ENCODE results near the gene EHMT1. TPM values are rescaled to one million over a fixed set of nuclear protein-coding genes. Genes with fewer than 3 reads are reported as not detected.
A peak's percentile ranks its signal among the peaks of the same experiment; 100 is the strongest.

EHMT1 gene
- total and polyA plus RNA-seq, 10 of the 15 experiments (the other 5 are each of a cell fraction or from before 2014, with no cell fraction given), result 2.9 to 100 (median 48.1) TPM

- Histone ChIP-seq H3K9me3 (replicated peaks; ENCODE audit: control insufficient read depth, insufficient read depth, low read length) (no peaks in the 10 kb centered on the region), H3K27me3 (replicated peaks in 1 of 2; ENCODE audit: control insufficient read depth in 2 of 2, insufficient read depth in 2 of 2, low read length in 1 of 2) (no peaks in the 10 kb centered on the region), H3K4me2 (ENCODE audit: control insufficient read depth, insufficient read depth) (no peak overlapping the region), H3K4me3 (no peak overlapping the region), H3K4me1 (ENCODE audit: control insufficient read depth, insufficient read depth, low read length) (peaks cover 11% of the 10 kb centered on the region), H3K27ac (ENCODE audit: control insufficient read depth, insufficient read depth) (peak overlapping the region; percentile 14), H3K79me2 (ENCODE audit: control insufficient read depth, insufficient read depth, low read length) (no peaks in the 10 kb centered on the region), H4K20me1 (ENCODE audit: control insufficient read depth, insufficient read depth) (no peaks in the 10 kb centered on the region; the same call in 1 of the 2 replicates), H3K9ac (ENCODE audit: control insufficient read depth, insufficient read depth, low read length) (no peak overlapping the region), H3K36me3 (ENCODE audit: control insufficient read depth in 2 of 2, insufficient read depth in 2 of 2, low read length in 1 of 2) (peaks cover 17 to 23% of the 10 kb centered on the region in 2 experiments; a peak in 3 of 4 replicates), H2AFZ (ENCODE audit: control insufficient read depth, low read depth, low read length) (no peak overlapping the region)
- no TSS peak for BruUV-seq (replicated peaks)
- DNase-seq (ENCODE audit: low read depth, low spot score), result peak; percentile 20
- peak; percentile 97 for ATAC-seq
- WGBS (ENCODE audit: insufficient coverage, insufficient replicate concordance, low lambda C conversion rate, missing lambda C conversion rate), result 49% methylated on average over 23 of the region's 23 CpGs
- SMC1A ChIA-PET (ENCODE audit: uncharacterized antibody, unreplicated experiment), result interaction anchor here (1.0 to 1.5 kb wide), 2 partner anchors 47 to 136 kb away, joined by 3 to 8 read pairs; no protein-coding TSS in a partner anchor
- in situ Hi-C loops (cut with MboI) (no loop called here), intact Hi-C loops (cut with micrococcal nuclease; ENCODE audit: unreplicated experiment) (no loop called here)
- FAIRE-seq, result peak; percentile 76
- POLR2A ChIA-PET, result no interaction called here
- CTCF ChIA-PET, result interaction anchor here (0.8 to 1.1 kb wide), 2 partner anchors 135 to 136 kb away, joined by 3 read pairs; no protein-coding TSS in a partner anchor
- RAD21 ChIA-PET (ENCODE audit: unreplicated experiment), result interaction anchor here (1.0 to 1.5 kb wide), 2 partner anchors 69 to 128 kb away, joined by 4 read pairs; no protein-coding TSS in a partner anchor
- TF ChIP-seq HCFC1 (IDR thresholded peaks at IDR 0.05; ENCODE audit: low read length) (no peak), DPF2 (IDR thresholded peaks at IDR 0.05) (peak; percentile 32; the same call in 1 of the 2 replicates), HDGF (IDR thresholded peaks at IDR 0.05) (no peak), HDAC2 (IDR thresholded peaks at IDR 0.05) (no peak), PKNOX1 (IDR thresholded peaks at IDR 0.05) (no peak), EED (IDR thresholded peaks at IDR 0.05; ENCODE audit: low read depth) (peak; percentile 51; the same call in 1 of the 2 replicates), NFIC (IDR thresholded peaks at IDR 0.05; ENCODE audit: low read depth, low read length) (no peak), SPI1 (IDR thresholded peaks at IDR 0.05; ENCODE audit: borderline replicate concordance, insufficient read depth, low read depth, low read length) (peak; percentile 99), ESRRA (IDR thresholded peaks at IDR 0.05; ENCODE audit: low read length) (no peak), ZNF384 (IDR thresholded peaks at IDR 0.05; ENCODE audit: borderline replicate concordance, low read depth, low read length) (no peak), ZNF24 (IDR thresholded peaks at IDR 0.05) (no peak), ZNF592 (IDR thresholded peaks at IDR 0.05) (no peak), RAD21 (IDR thresholded peaks at IDR 0.05; ENCODE audit: insufficient read depth, low read depth, low read length) (0 out of 2 replicates have a peak, but pooled peaks have one; percentile 11), BCL11A (IDR thresholded peaks at IDR 0.05; ENCODE audit: low read depth, low read length) (0 out of 2 replicates have a peak, but pooled peaks have one; percentile 28), WRNIP1 (IDR thresholded peaks at IDR 0.05; ENCODE audit: borderline replicate concordance, low read depth, low read length) (no peak), ZBED1 (IDR thresholded peaks at IDR 0.05; ENCODE audit: borderline replicate concordance) (no peak), POLR2A (IDR thresholded peaks at IDR 0.05; ENCODE audit: low read depth, low read length) (no peak), RELA (IDR thresholded peaks at IDR 0.05; ENCODE audit: borderline replicate concordance, partially characterized antibody) (no peak), MEF2B (IDR thresholded peaks at IDR 0.05; ENCODE audit: partially characterized antibody, poor library complexity, severe bottlenecking) (peak; percentile 22), IKZF1 (conservative IDR thresholded peaks at IDR 0.05) (peak; percentile 36; the same call in 1 of the 2 replicates), ZNF217 (IDR thresholded peaks at IDR 0.05) (no peak), IRF4 (IDR thresholded peaks at IDR 0.05; ENCODE audit: low read depth, low read length) (peak; percentile 39; the same call in 1 of the 2 replicates)
These were observed 190.3 kb downstream of the EHMT1 start for GRCh38 chr9:137809040-137809576.

Data from GM12878 (cell line).